HFF-Myc (cell line): ENCODE data around the gene TANC1.

Experiments used
- DNase-seq: peaks from one replicate; pipeline ENCODE4 v3.0.0-alpha.2; 2011; ENCODE audit warnings: low read depth; ENCODE audit errors: extremely low read depth
- H3K4me3 ChIP-seq: replicated peaks from 2 replicates; pipeline ENCODE4 v1.5.1; 2011; ENCODE audit warnings: low read depth, mild to moderate bottlenecking, control low read depth, low read length
- CTCF ChIP-seq: IDR thresholded peaks from 2 replicates; pipeline ENCODE4 v1.5.1; 2012; ENCODE audit warnings: mild to moderate bottlenecking, low read depth, low read length, control low read depth; ENCODE audit errors: missing control alignments

The TANC1 gene

GRCh38 chr2:159123786-159124185 is 155.3 kb downstream of the TANC1 start:
- TF ChIP-seq CTCF: no peak
- H3K4me3 ChIP-seq: no peak overlapping the region

GRCh38 chr2:159124441-159124911 is 156.0 kb downstream of the TANC1 start:
- TF ChIP-seq CTCF: no peak
- H3K4me3 ChIP-seq: no peak overlapping the region
- no peak for DNase-seq

More at GRCh38 chr2:159123786-159124185, 155.3 kb downstream of the TANC1 start:
- no peak for DNase-seq

- no peak for TF ChIP-seq CTCF
- no peak for DNase-seq
- no peak overlapping the region for H3K4me3 ChIP-seq
These were observed 156.6 kb downstream of the TANC1 start for GRCh38 chr2:159124931-159125467.

- DNase-seq: no peak
- no peak overlapping the region for H3K4me3 ChIP-seq
- TF ChIP-seq CTCF: no peak
These were observed 157.4 kb downstream of the TANC1 start for GRCh38 chr2:159125858-159126257.

- no peak for DNase-seq
- TF ChIP-seq CTCF: no peak
- H3K4me3 ChIP-seq: no peak overlapping the region
These were observed 158.1 kb downstream of the TANC1 start for GRCh38 chr2:159126432-159127022.

- DNase-seq: no peak
- H3K4me3 ChIP-seq: no peak overlapping the region
- no peak for TF ChIP-seq CTCF
These were observed 159.8 kb downstream of the TANC1 start for GRCh38 chr2:159128191-159128590.
